OCI-LY3 (cell line): ENCODE results near the gene BDH2.

Experiments used
- EZH2phosphoT487 ChIP-seq: fragments of 200-600 bp; shearing (Covaris generic); IDR thresholded peaks from 2 replicates; pipeline ENCODE4 v1.6.1; 2018; ENCODE audit warnings: antibody characterized with exemption, mixed run types, low read depth
- TF ChIP-seq, protein P1 (sequence below): fragments of 200-600, 300-600 bp; sonication (generic); IDR thresholded peaks from 2 replicates; pipeline ENCODE4 v1.5.1; 2014; ENCODE audit warnings: antibody characterized with exemption, low read length, low read depth

GRCh38 chr4:103092245-103092644, 7.4 kb downstream of the BDH2 start:
- TF ChIP-seq, protein P1, sequence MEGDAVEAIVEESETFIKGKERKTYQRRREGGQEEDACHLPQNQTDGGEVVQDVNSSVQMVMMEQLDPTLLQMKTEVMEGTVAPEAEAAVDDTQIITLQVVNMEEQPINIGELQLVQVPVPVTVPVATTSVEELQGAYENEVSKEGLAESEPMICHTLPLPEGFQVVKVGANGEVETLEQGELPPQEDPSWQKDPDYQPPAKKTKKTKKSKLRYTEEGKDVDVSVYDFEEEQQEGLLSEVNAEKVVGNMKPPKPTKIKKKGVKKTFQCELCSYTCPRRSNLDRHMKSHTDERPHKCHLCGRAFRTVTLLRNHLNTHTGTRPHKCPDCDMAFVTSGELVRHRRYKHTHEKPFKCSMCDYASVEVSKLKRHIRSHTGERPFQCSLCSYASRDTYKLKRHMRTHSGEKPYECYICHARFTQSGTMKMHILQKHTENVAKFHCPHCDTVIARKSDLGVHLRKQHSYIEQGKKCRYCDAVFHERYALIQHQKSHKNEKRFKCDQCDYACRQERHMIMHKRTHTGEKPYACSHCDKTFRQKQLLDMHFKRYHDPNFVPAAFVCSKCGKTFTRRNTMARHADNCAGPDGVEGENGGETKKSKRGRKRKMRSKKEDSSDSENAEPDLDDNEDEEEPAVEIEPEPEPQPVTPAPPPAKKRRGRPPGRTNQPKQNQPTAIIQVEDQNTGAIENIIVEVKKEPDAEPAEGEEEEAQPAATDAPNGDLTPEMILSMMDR = no peak
- TF ChIP-seq EZH2phosphoT487 = no peak
